Liver (tissue), 9 donors: ENCODE data around the gene FBN3. TPM values are rescaled to one million over a fixed set of nuclear protein-coding genes. Genes with fewer than 3 reads are reported as not detected.

Experiments used
- DNase-seq: peaks from one replicate; pipeline ENCODE4 v3.0.0-alpha.2; 2017; ENCODE audit warnings: low spot score
- H3K27ac ChIP-seq, 2 donors: one replicate each; pipeline ENCODE4 v1.7.0; 2013; ENCODE audit warnings: inconsistent platforms in 2 of 2, low read length in 2 of 2, control low read depth in 1 of 2, low read depth in 1 of 2, mild to moderate bottlenecking in 1 of 2
- H3K27me3 ChIP-seq, 4 donors: one replicate each; pipeline versions ENCODE4 v1.6.1 to v1.7.0; 2013; ENCODE audit warnings: low read length in 3 of 4, inconsistent platforms in 1 of 4, mild to moderate bottlenecking in 1 of 4, moderate library complexity in 1 of 4; ENCODE audit not compliant: control insufficient read depth in 4 of 4, insufficient read depth in 4 of 4
- H3K36me3 ChIP-seq, 4 donors: one replicate each; pipeline versions ENCODE4 v1.6.1 to v1.7.0; 2013; ENCODE audit warnings: low read length in 3 of 4, mild to moderate bottlenecking in 3 of 4, low read depth in 1 of 4, moderate library complexity in 1 of 4; ENCODE audit not compliant: control insufficient read depth in 4 of 4, insufficient read depth in 3 of 4
- H3K4me1 ChIP-seq, 4 donors: one replicate each; pipeline versions ENCODE4 v1.6.1 to v1.7.0; 2013; ENCODE audit warnings: low read length in 3 of 4, mild to moderate bottlenecking in 3 of 4, moderate library complexity in 1 of 4; ENCODE audit not compliant: control insufficient read depth in 4 of 4, insufficient read depth in 4 of 4
- H3K4me3 ChIP-seq, 3 donors: one replicate each; pipeline versions ENCODE4 v1.6.1 to v1.7.0; 2013; ENCODE audit warnings: low read length in 3 of 3, control low read depth in 1 of 3, low read depth in 1 of 3, mild to moderate bottlenecking in 1 of 3
- H3K9ac ChIP-seq, 2 donors: one replicate each; pipeline ENCODE4 v1.7.0; 2013; ENCODE audit warnings: low read length in 2 of 2, mild to moderate bottlenecking in 2 of 2, moderate library complexity in 2 of 2, control low read depth in 1 of 2, low read depth in 1 of 2
- H3K9me3 ChIP-seq, 4 donors: one replicate each; pipeline versions ENCODE4 v1.6.1 to v1.7.0; 2013; ENCODE audit warnings: low read length in 3 of 4; ENCODE audit not compliant: control insufficient read depth in 4 of 4
- EGR1 ChIP-seq, 2 donors: IDR thresholded peaks; 2 replicates each; pipeline ENCODE4 v1.6.1; 2016 to 2018; ENCODE audit warnings: antibody characterized with exemption in 2 of 2, low read depth in 2 of 2
- FOXA1 ChIP-seq: IDR thresholded peaks from 2 replicates; pipeline ENCODE4 v1.6.1; 2016; ENCODE audit warnings: antibody characterized with exemption
- FOXA2 ChIP-seq: IDR thresholded peaks from 2 replicates; pipeline ENCODE4 v1.6.1; 2016; ENCODE audit warnings: antibody characterized with exemption
- GABPA ChIP-seq, 2 donors: IDR thresholded peaks in 1 of 2; conservative IDR thresholded peaks in 1 of 2; 2 replicates each; pipeline ENCODE4 v1.6.1; 2016; ENCODE audit warnings: antibody characterized with exemption in 2 of 2, mild to moderate bottlenecking in 1 of 2, moderate library complexity in 1 of 2
- HNF4A ChIP-seq, 2 donors: conservative IDR thresholded peaks; 2 replicates each; pipeline ENCODE4 v1.6.1; 2016; ENCODE audit warnings: antibody characterized with exemption in 2 of 2, mild to moderate bottlenecking in 2 of 2
- HNF4G ChIP-seq: IDR thresholded peaks from 2 replicates; pipeline ENCODE4 v1.6.1; 2016; ENCODE audit warnings: antibody characterized with exemption
- JUND ChIP-seq, 2 donors: IDR thresholded peaks; 2 replicates each; pipeline ENCODE4 v1.6.1; 2016; ENCODE audit warnings: antibody characterized with exemption in 2 of 2
- NR2F2 ChIP-seq: IDR thresholded peaks from 2 replicates; pipeline ENCODE4 v1.6.1; 2016; ENCODE audit warnings: antibody characterized with exemption
- RAD21 ChIP-seq, 2 donors: IDR thresholded peaks; 2 replicates each; pipeline ENCODE4 v1.6.1; 2016; ENCODE audit warnings: antibody characterized with exemption in 2 of 2, mild to moderate bottlenecking in 2 of 2
- RXRA ChIP-seq, 2 donors: IDR thresholded peaks; 2 replicates each; pipeline ENCODE4 v1.6.1; 2017 to 2018; ENCODE audit warnings: antibody characterized with exemption in 2 of 2, mild to moderate bottlenecking in 1 of 2
- SP1 ChIP-seq: IDR thresholded peaks from 2 replicates; pipeline ENCODE4 v1.6.1; 2018; ENCODE audit warnings: antibody characterized with exemption, mild to moderate bottlenecking
- TAF1 ChIP-seq: conservative IDR thresholded peaks from 2 replicates; pipeline ENCODE4 v1.6.1; 2016; ENCODE audit warnings: antibody characterized with exemption, mild to moderate bottlenecking
- YY1 ChIP-seq: IDR thresholded peaks from 2 replicates; pipeline ENCODE4 v1.6.1; 2016; ENCODE audit warnings: antibody characterized with exemption, mild to moderate bottlenecking
- WGBS: extraction: QIAGEN DNeasy Blood & Tissue Kit; methylation state at CpG from one replicate; pipeline ENCODE4 v1.1.7; 2013; 5-methylcytosine and 5-hydroxymethylcytosine counted together
- polyA plus RNA-seq, 2 donors: library from polyadenylated mRNA; stranded (reverse) in 1 of 2; unstranded in 1 of 2; fragments of 200-250 nt in 1 of 2; fragments of >200 nt in 1 of 2; fragmentation: Nextera tagmentation in 1 of 2; extraction: Ambion mirVana in 1 of 2; gene quantifications; one replicate each; pipeline versions ENCODE4 v1.2.1 to v1.2.3, GENCODE V29; 2013 to 2015
- total RNA-seq, 2 donors: library from RNA; depleted of rRNA; stranded (reverse); fragments of >200 nt; gene quantifications; one replicate each; pipeline ENCODE4 v1.2.3, GENCODE V29; 2014
- TF ChIP-seq, protein P1 (sequence below): IDR thresholded peaks from 2 replicates; pipeline ENCODE4 v1.6.1; 2016; ENCODE audit warnings: antibody characterized with exemption
- TF ChIP-seq, protein P2 (sequence below): IDR thresholded peaks from 2 replicates; pipeline ENCODE4 v1.6.1; 2016; ENCODE audit warnings: antibody characterized with exemption
- TF ChIP-seq, protein P3 (sequence below): IDR thresholded peaks from 2 replicates; pipeline ENCODE4 v1.6.1; 2016; ENCODE audit warnings: antibody characterized with exemption
- TF ChIP-seq, protein P4 (sequence below): fragments of 150-350 bp; IDR thresholded peaks from 2 replicates; pipeline ENCODE4 v1.5.1; 2017; ENCODE audit warnings: improper control_type of control experiment, low read depth, low read length; ENCODE audit not compliant: missing input control
- TF ChIP-seq, protein P5 (sequence below): IDR thresholded peaks from 2 replicates; pipeline ENCODE4 v1.6.1; 2016; ENCODE audit warnings: antibody characterized with exemption, mild to moderate bottlenecking
- donor health status: healthy.
- donor health status: healthy.
- donor health status: healthy.
- donor health status: healthy.
- donor health status: healthy.

The FBN3 gene
- total and polyA plus RNA-seq, 4 donors: under 0.01 to 0.61 (median 0.08) TPM; not detected in 1

DNA sequence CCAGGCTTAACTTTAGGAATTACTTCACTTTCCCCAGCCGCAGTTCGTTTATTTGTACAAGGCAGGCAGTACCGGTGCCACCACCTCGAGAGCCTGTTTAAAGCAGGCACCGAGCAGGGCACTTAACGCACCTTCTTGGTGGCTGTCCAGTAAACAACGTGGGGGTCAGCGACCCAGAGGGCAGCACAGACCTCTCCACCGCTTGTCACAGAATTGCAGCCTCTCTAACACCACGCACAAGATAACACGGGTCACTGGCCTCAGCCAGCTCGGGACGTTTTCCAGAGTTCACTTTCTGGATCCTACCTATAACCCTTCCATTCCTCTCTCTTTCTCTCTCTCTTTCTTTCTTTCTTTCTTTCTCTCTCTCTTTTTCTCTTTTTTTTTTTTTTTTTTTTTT lies 127.1 kb downstream of the FBN3 start (continued):
- TF ChIP-seq RAD21 (IDR thresholded peaks at IDR 0.05) (peak; percentile 61 to 75), FOXA1 (peak; percentile 91)
- TF ChIP-seq, protein P1, sequence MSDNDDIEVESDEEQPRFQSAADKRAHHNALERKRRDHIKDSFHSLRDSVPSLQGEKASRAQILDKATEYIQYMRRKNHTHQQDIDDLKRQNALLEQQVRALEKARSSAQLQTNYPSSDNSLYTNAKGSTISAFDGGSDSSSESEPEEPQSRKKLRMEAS: peak; percentile 96

DNA sequence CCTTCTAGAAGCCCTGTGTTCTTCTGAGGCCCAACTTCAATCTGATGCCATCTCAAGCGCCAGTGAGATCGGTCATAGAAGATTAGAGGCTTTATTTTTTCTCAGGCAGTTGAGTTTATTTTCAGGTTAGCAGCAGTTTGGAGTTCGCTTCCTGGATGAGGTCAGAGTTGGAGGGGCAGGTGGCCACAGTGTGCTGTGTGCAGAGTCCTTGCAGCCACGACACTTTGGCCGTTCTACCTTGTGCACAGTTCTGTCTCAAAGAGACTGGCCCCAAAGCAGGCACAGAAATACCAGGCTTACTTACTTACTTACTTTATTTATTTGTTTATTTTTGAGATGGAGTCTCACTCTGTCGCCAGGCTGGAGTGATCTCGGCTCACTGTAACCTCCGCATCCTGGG lies 128.0 kb downstream of the FBN3 start:
- no peaks in the 10 kb centered on the region for H3K27me3 ChIP-seq
- H3K4me3 ChIP-seq: no peak overlapping the region
- H3K27ac ChIP-seq: no peak overlapping the region
- H3K9ac ChIP-seq: no peak overlapping the region
- no peaks in the 10 kb centered on the region for H3K9me3 ChIP-seq
- H3K36me3 ChIP-seq: no peaks in the 10 kb centered on the region
- TF ChIP-seq FOXA2 (no peak), YY1 (no peak), NR2F2 (no peak), SP1 (no peak), FOXA1 (no peak), HNF4G (no peak), GABPA (IDR thresholded peaks at IDR 0.05 in 1 of 2, conservative IDR thresholded peaks at IDR 0.05 in 1 of 2) (no peak), EGR1 (IDR thresholded peaks at IDR 0.05; ENCODE audit: low read depth in 2 of 2) (no peak), TAF1 (no peak), JUND (IDR thresholded peaks at IDR 0.05) (no peak), RXRA (IDR thresholded peaks at IDR 0.05) (no peak), RAD21 (IDR thresholded peaks at IDR 0.05) (no peak), HNF4A (conservative IDR thresholded peaks at IDR 0.05) (no peak)
- TF ChIP-seq, protein P2, sequence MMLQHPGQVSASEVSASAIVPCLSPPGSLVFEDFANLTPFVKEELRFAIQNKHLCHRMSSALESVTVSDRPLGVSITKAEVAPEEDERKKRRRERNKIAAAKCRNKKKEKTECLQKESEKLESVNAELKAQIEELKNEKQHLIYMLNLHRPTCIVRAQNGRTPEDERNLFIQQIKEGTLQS: no peak
- TF ChIP-seq, protein P3, sequence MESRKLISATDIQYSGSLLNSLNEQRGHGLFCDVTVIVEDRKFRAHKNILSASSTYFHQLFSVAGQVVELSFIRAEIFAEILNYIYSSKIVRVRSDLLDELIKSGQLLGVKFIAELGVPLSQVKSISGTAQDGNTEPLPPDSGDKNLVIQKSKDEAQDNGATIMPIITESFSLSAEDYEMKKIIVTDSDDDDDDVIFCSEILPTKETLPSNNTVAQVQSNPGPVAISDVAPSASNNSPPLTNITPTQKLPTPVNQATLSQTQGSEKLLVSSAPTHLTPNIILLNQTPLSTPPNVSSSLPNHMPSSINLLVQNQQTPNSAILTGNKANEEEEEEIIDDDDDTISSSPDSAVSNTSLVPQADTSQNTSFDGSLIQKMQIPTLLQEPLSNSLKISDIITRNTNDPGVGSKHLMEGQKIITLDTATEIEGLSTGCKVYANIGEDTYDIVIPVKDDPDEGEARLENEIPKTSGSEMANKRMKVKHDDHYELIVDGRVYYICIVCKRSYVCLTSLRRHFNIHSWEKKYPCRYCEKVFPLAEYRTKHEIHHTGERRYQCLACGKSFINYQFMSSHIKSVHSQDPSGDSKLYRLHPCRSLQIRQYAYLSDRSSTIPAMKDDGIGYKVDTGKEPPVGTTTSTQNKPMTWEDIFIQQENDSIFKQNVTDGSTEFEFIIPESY: no peak
- TF ChIP-seq, protein P4, sequence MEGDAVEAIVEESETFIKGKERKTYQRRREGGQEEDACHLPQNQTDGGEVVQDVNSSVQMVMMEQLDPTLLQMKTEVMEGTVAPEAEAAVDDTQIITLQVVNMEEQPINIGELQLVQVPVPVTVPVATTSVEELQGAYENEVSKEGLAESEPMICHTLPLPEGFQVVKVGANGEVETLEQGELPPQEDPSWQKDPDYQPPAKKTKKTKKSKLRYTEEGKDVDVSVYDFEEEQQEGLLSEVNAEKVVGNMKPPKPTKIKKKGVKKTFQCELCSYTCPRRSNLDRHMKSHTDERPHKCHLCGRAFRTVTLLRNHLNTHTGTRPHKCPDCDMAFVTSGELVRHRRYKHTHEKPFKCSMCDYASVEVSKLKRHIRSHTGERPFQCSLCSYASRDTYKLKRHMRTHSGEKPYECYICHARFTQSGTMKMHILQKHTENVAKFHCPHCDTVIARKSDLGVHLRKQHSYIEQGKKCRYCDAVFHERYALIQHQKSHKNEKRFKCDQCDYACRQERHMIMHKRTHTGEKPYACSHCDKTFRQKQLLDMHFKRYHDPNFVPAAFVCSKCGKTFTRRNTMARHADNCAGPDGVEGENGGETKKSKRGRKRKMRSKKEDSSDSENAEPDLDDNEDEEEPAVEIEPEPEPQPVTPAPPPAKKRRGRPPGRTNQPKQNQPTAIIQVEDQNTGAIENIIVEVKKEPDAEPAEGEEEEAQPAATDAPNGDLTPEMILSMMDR: no peak
- TF ChIP-seq, protein P1: no peak
- TF ChIP-seq, protein P5, sequence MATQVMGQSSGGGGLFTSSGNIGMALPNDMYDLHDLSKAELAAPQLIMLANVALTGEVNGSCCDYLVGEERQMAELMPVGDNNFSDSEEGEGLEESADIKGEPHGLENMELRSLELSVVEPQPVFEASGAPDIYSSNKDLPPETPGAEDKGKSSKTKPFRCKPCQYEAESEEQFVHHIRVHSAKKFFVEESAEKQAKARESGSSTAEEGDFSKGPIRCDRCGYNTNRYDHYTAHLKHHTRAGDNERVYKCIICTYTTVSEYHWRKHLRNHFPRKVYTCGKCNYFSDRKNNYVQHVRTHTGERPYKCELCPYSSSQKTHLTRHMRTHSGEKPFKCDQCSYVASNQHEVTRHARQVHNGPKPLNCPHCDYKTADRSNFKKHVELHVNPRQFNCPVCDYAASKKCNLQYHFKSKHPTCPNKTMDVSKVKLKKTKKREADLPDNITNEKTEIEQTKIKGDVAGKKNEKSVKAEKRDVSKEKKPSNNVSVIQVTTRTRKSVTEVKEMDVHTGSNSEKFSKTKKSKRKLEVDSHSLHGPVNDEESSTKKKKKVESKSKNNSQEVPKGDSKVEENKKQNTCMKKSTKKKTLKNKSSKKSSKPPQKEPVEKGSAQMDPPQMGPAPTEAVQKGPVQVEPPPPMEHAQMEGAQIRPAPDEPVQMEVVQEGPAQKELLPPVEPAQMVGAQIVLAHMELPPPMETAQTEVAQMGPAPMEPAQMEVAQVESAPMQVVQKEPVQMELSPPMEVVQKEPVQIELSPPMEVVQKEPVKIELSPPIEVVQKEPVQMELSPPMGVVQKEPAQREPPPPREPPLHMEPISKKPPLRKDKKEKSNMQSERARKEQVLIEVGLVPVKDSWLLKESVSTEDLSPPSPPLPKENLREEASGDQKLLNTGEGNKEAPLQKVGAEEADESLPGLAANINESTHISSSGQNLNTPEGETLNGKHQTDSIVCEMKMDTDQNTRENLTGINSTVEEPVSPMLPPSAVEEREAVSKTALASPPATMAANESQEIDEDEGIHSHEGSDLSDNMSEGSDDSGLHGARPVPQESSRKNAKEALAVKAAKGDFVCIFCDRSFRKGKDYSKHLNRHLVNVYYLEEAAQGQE: no peak
- WGBS: 73% methylated on average over 8 of the region's 8 CpGs
- DNase-seq: no peak
- peaks cover 0 to 21% (median 9%) of the 10 kb centered on the region in 4 donors for H3K4me1 ChIP-seq
